ENCODE measurements around the gene STEAP1B.

The STEAP1B gene

GRCh38 chr7:22487978-22488642, 11.9 kb downstream of the STEAP1B start:
- TF ChIP-seq CEBPB (IDR thresholded peaks at IDR 0.05) (no peak), CREB1 (IDR thresholded peaks at IDR 0.05; ENCODE audit: low read depth) (no peak), FOXM1 (IDR thresholded peaks at IDR 0.05; ENCODE audit: borderline replicate concordance, low read depth) (no peak), EGR1 (IDR thresholded peaks at IDR 0.05) (no peak), ZBTB7A (IDR thresholded peaks at IDR 0.05; ENCODE audit: low read depth) (no peak), NFIC (IDR thresholded peaks at IDR 0.05) (no peak), MAX (IDR thresholded peaks at IDR 0.05) (no peak), REST (IDR thresholded peaks at IDR 0.05; ENCODE audit: low read depth) (no peak), TCF12 (IDR thresholded peaks at IDR 0.05; ENCODE audit: low read depth) (no peak), USF1 (IDR thresholded peaks at IDR 0.05) (no peak), RAD21 (IDR thresholded peaks at IDR 0.05; ENCODE audit: low read depth) (no peak), YY1 (IDR thresholded peaks at IDR 0.05; ENCODE audit: low read depth) (no peak), TAF1 (IDR thresholded peaks at IDR 0.05; ENCODE audit: low read depth) (no peak), TEAD4 (IDR thresholded peaks at IDR 0.05) (no peak), EP300 (IDR thresholded peaks at IDR 0.05; ENCODE audit: borderline replicate concordance) (no peak)

- TF ChIP-seq FOXM1 (IDR thresholded peaks at IDR 0.05; ENCODE audit: borderline replicate concordance, low read depth) (no peak), RAD21 (IDR thresholded peaks at IDR 0.05; ENCODE audit: low read depth) (no peak), MAX (IDR thresholded peaks at IDR 0.05) (no peak), TEAD4 (IDR thresholded peaks at IDR 0.05) (no peak), NFIC (IDR thresholded peaks at IDR 0.05) (no peak)
Measured at GRCh38 chr7:22486597-22486996, 13.4 kb downstream of the STEAP1B start.

- TF ChIP-seq EP300 (IDR thresholded peaks at IDR 0.05; ENCODE audit: borderline replicate concordance) (no peak), FOXM1 (IDR thresholded peaks at IDR 0.05; ENCODE audit: borderline replicate concordance, low read depth) (no peak), NFIC (IDR thresholded peaks at IDR 0.05) (no peak), TEAD4 (IDR thresholded peaks at IDR 0.05) (no peak), REST (IDR thresholded peaks at IDR 0.05; ENCODE audit: low read depth) (no peak), TCF12 (IDR thresholded peaks at IDR 0.05; ENCODE audit: low read depth) (no peak), EGR1 (IDR thresholded peaks at IDR 0.05) (no peak), CREB1 (IDR thresholded peaks at IDR 0.05; ENCODE audit: low read depth) (no peak)
Measured at GRCh38 chr7:22485189-22485588, 14.8 kb downstream of the STEAP1B start.

GRCh38 chr7:22482503-22482902, 17.5 kb downstream of the STEAP1B start:
- TF ChIP-seq TEAD4 (IDR thresholded peaks at IDR 0.05): no peak
- TF ChIP-seq CEBPB (IDR thresholded peaks at IDR 0.05): no peak
- no peak for TF ChIP-seq YY1 (IDR thresholded peaks at IDR 0.05; ENCODE audit: low read depth)
- TF ChIP-seq EP300 (IDR thresholded peaks at IDR 0.05; ENCODE audit: borderline replicate concordance): no peak
- TF ChIP-seq RAD21 (IDR thresholded peaks at IDR 0.05; ENCODE audit: low read depth): no peak
- no peak for TF ChIP-seq REST (IDR thresholded peaks at IDR 0.05; ENCODE audit: low read depth)
- TF ChIP-seq NFIC (IDR thresholded peaks at IDR 0.05): no peak
- no peak for TF ChIP-seq ZBTB7A (IDR thresholded peaks at IDR 0.05; ENCODE audit: low read depth)
- no peak for TF ChIP-seq TAF1 (IDR thresholded peaks at IDR 0.05; ENCODE audit: low read depth)
- TF ChIP-seq FOXM1 (IDR thresholded peaks at IDR 0.05; ENCODE audit: borderline replicate concordance, low read depth): no peak
- no peak for TF ChIP-seq USF1 (IDR thresholded peaks at IDR 0.05)
- TF ChIP-seq EGR1 (IDR thresholded peaks at IDR 0.05): no peak
- no peak for TF ChIP-seq CREB1 (IDR thresholded peaks at IDR 0.05; ENCODE audit: low read depth)
- TF ChIP-seq MAX (IDR thresholded peaks at IDR 0.05): no peak
- no peak for TF ChIP-seq TCF12 (IDR thresholded peaks at IDR 0.05; ENCODE audit: low read depth)

Measured in Ishikawa (cell line).